GM19239 (cell line): ENCODE results near the gene POU2AF1.
"Not testable (repeated sequence)": the region's sequence is repeated elsewhere in the genome, so short reads cannot be mapped to it uniquely, and the experiment has no call there.

Experiments
- DNase-seq: peaks from one replicate; pipeline ENCODE4 v3.0.0; 2011; ENCODE audit warnings: low spot score; ENCODE audit not compliant: insufficient read length
- FAIRE-seq: peaks from 2 replicates; lab custom pipeline; 2011; peaks lifted over from hg19 to GRCh38; lab: Jason Lieb, UNC

The POU2AF1 gene

DNA sequence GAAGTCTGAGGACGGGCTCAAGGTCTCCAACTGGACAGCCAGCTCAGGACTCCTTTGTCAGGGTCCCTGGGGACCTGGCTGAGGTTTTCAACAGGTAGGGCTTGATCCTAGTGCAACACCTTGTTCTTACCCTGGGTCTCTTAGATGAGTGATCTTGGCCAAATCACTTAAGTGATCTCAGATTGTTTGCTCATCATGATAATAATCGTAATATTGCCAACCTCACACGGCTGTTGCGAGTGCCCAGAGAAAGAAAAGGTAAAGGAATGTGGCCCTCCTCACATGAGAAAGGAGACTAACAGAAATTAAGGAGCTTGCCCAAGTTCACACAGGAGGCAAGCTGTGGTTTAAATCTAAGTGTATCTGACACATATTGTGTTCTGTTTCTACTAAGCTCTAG, 52.3 kb downstream of the POU2AF1 start:
- FAIRE-seq (no peak), DNase-seq (no peak)

DNA sequence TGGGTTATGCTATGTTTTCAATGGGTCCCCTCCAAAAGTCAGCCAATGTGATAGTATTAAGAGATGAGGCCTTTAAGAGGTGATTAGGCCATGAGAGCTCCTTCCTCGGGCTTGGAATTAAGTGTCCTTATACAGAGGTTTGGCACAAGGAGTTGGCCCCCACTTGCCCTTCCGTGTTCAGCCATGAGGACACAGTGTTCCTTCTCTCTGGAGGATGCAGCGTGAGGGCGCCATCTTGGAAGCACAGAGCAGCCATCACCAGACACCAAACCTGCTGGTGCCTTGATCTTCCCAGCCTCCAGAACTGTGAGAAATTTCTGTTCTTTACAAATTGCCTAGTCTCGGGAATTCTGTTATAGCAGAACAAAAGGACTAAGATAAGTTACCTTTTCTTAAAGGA, 53.8 kb downstream of the POU2AF1 start:
- DNase-seq (no peak), FAIRE-seq (no peak)

DNA sequence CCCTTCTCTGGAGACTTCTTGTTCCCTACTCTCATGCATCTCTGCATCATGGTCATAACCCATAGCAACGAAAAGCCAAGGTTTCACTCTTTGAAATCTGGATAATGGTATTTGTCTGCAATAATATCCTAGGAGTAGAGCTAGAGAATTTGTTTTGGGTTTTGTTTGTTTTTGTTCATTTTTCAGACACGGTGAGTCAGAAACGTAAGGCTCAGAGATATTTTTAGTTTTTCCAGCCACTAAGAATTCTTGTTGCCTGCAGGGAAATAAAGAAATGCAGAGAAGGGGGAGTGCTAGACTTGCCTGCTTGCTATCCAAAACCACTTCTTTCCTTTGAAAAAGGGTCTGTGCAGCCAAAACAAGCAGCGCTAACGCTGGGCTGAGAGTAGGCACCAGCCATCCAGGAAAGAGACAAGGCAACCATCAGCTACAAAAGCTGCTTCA, 54.8 kb downstream of the POU2AF1 start:
- DNase-seq (no peak), FAIRE-seq (no peak)

DNA sequence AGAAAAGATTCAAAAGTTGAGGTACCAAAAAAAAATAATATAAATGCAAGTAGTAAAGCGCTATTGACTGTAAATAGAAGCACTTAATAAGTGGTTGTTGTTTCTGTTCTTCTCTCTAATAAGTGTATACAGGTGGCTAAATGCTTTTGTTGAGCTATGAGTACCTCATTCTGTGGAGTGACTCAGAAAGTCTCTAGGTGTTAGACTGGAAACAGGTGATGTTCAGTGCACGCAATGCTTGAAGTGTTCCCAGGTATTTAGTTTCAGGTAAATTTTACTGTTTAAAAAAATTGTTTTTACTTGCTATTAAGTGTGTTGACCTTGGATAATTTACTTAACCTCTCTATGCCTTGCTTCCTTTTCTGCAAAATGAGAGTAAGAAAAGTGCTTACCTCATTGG, 56.5 kb downstream of the POU2AF1 start:
- FAIRE-seq (no peak), DNase-seq (no peak)

DNA sequence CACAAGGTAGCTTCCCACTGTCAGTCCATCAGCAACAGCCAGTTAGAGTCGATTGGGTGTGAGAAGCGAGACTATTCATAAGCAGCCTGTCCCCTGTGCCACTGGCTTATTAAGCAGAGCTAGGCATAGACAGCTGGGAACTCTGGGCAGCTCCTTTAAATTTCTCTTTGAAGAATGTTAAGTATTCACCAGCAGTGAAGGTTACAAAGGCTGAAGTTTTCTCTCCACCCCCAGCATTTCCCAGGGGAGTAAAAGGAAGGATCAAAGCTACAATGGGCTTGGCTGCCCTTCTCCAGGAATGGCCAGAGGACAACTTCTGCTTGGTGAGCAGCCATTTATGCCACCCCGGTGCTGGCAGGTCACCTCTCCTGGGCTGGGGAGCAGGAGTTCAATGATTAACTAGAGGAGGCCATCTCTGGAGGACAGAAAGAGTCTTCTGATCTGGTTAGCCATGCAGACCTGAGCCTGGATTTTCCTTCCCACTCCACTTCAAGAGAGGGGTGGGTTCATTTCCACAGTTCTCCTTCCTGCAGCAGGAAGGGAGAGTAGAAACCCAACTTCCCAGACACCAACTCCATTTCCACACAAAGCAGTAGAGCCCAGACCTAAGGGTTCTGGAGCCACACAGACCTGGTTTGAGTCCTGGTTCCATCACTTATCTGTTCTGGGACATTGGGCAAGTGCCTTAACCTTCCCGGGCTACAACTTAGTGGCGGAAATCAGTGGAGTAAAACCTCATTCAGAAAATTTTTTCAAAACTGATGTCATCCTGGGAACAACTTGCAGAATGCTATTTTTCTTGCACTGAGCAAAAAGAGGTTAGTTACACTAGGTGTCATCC, 58.1 kb downstream of the POU2AF1 start:
- FAIRE-seq (no peak), DNase-seq (no peak)

DNA sequence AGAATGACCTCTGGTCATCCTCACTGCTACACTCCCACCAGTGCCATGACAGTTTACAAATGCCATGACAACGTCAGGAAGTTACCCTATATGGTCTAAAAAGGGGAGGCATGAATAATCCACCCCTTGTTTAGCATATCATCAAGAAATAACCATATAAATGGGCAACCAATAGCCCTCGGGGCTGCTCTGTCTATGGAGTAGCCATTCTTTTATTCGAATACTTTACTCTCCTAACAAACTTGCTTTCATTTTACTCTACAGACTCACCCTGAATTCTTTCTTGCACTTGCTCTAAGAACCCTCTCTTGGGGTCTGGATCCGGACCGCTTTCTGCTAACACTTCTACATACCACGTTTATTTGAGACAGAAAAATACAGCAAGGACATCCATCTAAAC, 58.9 kb downstream of the POU2AF1 start:
- FAIRE-seq, DNase-seq: not testable (repeated sequence)

DNA sequence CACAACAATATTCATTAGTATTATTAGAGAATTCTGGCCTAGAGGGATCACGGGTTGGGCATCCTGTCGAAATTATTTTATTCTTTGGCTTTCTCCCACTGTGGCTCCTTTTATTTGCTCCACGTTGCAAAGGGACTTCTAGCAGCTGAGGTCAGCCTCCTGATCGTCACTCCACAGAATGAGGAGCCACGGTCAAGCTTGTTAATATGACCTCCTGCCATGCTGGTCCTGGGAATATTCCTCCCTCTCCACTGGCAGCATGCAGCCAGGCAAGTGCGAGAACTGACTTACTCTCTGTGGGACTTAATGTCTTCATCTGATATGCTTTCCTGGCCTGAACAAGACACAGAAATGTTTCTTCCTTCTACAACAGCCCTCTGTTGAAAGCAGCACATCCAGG, 59.8 kb downstream of the POU2AF1 start:
- FAIRE-seq = no peak

DNA sequence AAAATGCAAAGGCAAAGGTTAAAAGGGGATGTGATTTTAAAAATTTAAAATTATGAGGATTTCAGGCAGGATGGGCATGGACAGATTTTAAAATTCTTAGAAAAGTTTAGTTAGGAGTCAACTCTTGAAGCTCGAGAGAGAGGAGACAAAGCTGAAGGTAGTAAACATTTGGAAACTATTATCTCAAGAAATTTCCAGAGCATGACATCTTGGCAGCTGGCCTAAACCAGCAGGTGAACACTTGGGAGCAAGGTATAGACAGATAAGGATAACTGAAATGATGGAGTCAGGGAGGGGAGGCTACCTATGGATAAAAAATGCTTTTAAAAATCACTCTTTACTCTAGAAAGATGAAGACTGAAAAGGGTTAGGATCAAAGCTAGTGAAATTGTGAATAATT, 67.0 kb downstream of the POU2AF1 start:
- FAIRE-seq (no peak), DNase-seq (no peak)

More for the DNA sequence above, 59.8 kb downstream of the POU2AF1 start:
- no peak for DNase-seq

DNA sequence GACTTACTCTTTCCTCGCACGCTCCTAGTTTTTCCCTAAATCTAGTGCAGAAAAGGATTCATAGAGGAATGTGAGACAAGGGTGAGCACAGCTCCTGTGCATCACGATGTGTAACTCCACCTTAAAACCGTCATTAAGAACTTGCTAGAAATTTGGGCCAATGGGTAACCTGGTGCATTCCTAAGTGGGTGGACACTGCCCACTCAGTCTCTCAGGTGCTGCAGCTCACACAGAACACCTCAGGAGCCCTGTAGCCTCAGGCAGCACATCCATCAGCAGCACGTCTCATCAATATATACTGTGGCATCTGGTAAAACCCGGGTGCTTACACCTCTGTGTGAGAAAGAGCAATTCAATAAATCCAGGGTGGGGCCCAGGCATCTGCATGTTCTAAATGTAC, 68.4 kb downstream of the POU2AF1 start:
- no peak for FAIRE-seq
- no peak for DNase-seq

DNA sequence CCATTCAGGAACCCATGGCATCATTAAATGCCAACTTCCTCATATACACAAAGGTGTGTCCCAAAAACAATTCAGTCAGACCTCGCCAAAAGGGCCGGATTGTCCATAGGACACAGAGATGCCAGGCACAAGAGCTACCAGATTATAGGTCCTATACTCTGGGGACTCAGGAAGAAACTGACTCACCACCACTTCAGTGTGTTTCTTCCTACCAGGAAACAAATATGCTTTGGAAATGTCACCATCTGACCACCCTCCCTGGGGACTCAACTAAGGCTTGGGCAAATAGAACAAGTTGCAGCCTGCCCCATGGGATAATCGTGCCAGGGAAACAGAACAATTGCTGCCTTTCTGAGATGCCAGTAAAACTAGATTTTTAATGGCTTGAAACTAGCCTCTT, 69.0 kb downstream of the POU2AF1 start:
- no peak for FAIRE-seq
- DNase-seq = no peak

DNA sequence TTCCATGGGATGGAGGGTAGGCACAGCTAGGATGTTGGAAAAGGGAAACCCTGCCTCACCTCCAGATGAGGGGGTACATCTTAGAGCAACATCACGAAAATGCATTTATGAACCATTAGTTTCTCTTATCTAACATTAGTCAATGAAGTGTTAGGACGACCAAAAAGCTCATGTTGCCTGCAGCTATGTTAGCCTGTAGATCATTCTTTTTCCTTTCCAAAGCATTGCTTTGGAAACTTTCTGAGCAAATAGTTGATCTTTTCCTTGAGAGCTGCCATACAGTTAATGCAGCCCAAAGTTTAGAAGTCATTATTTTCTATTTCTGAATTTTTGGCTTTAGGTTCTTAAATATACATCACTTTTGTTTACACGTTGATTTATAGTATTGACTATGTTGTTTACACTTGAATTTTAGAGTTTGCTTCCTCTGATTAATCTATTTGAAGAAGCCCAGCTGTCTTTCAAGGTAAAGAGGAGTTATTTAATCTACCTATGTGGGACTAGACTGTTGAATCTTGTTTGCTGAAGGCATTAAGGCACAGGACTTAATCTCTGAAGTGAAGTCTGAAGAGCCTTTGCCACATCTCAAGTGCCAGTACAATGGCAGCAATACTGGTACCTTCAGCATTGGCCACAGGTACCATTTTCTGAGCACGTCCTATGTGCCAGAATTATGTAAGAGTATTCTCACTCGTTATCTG, 69.7 kb downstream of the POU2AF1 start:
- FAIRE-seq = no peak
- no peak for DNase-seq

DNA sequence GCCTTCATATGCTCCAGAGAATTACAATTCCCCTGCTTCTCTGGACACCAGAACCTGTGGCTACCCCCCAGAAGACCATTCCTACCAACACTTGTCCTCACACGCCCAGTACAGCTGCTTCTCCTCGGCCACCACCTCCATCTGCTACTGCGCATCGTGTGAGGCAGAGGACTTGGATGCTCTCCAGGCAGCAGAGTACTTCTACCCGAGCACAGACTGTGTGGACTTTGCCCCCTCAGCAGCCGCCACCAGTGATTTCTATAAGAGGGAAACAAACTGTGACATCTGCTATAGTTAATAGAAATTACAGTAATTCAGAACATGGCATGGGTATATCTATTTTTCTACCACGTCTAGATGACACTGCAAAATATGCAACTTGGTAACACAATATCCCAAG, 70.9 kb downstream of the POU2AF1 start:
- DNase-seq (no peak), FAIRE-seq (no peak)

DNA sequence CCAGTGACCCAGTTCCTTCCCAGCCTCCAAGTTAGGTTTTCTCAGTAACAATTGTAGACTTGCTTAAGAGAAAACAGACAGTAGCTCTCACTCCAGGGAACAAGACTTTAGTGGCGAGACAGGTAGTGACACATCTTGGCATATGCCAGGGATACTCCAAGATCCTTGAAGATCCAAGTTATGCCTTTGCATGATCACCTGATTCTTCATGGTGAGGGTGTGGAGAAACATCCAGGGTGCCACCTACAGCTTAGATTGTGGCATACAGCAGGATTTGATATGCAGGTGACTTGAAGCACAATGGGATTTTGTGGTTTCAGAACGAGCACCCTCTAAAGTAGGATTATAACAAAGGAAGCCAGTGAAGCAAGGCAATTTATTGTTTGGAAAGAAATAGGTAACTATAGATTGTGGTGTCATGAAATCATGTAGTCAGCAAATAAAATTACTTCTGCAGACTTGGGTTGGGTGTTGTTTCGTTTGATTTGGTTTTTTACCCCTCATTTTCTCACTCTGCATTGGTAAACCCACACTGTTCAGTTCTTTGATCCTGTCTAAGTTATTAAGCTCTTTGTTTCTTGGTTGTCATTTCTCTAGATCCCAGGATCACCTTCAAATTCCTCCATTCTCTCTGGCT, 71.5 kb downstream of the POU2AF1 start:
- DNase-seq = no peak
- FAIRE-seq = no peak

DNA sequence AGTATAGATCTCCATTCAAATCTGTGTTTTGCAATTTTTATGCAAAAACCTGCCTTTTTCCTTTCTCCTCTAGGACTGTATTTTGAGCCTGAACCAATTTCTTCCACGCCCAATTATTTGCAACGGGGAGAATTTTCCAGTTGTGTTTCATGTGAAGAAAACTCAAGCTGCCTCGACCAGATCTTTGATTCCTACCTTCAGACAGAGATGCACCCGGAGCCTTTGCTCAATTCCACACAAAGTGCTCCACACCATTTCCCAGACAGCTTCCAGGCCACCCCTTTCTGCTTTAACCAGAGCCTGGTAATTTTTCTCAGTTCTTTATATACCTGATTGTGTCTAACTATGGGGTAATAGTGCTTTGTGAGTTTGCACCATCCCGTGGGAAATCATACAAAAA, 72.8 kb downstream of the POU2AF1 start:
- no peak for FAIRE-seq

DNA sequence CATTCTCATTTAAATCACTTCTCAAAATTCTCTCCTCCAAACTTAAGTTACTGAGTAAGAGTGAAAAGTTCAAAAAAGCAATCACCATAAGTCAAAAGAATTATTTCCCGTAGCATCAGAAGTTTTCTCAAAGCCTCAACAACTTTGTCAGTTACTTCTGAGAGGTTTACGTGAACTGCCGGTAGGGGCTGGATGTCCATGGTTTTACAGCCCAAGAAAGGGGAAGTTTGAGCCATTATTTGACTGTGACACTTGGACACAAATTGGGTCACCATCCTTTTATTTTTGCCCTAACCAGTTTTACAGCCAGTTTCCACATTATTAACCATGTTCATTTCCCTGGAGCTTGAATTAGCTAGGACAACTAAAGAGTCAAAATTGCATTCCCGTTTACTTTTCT, 73.2 kb downstream of the POU2AF1 start:
- FAIRE-seq = no peak
- no peak for DNase-seq

More for the DNA sequence above, 72.8 kb downstream of the POU2AF1 start:
- no peak for DNase-seq

DNA sequence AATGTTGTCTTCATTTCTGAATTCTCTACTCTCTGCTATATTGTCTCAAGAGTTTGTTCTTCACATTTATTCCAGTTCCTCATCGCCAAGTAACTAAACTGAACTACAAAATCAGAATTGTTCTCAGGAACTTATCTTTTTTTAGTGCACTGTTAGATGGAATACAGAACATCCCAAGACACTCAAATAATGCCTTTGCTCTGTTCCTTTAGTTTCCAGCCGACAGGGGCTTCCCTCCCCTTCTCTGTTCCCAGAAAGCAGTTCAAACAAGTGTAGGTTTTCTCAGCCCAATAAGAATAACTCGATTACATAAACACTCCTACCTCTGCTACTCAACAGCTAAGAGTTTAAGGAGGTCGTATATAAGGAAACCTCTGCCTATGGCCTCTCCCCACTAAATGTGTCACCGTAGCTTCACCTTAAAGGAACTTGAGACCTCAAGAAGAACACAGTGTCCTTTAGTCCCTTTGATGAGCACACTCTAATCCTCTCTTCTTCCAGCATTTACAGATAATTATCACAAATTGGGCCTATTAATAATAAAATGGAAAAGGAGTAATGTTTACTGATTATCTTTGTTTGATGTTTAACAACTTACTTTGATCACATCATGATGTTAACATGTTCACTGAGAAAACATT, 73.8 kb downstream of the POU2AF1 start:
- DNase-seq (no peak), FAIRE-seq (peak; percentile 28)

DNA sequence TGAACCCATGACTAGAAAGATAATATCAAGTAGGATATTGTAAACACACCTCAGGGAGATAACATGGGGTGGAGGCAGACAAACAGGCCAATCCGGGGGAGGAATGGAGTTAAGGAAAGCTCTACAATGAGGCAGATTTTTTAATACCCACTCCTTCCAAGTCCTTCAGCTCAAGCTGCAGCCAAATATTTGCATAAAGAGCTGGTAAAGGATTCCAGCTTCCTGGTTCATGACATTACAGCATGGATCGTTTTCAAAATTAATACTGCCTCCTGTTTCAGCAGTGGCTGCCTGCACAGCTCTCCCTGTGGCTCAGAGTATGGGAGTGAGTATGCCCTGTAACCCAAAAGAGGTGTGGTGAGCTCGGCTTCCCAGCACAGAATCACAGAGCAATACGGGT, 75.6 kb downstream of the POU2AF1 start:
- DNase-seq = no peak
- FAIRE-seq = no peak

DNA sequence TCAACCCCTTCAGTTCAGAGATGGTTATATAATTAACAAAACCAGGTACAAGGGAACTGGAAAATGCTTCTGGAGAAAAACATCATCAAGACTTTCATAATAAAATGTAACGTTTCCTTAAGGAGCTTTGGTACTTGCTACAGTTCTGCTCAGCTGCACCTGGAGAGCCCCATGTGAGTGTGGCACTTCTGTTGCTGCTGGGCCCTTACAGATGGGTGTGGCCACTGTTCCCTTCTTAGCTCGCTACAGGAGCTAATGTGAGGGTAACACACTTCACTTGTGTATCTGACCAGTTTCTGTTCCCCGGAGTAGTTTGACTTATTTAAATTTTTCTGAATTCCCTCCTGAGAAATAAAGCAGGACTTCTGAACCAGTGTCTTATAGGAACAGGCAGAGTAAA, 76.8 kb downstream of the POU2AF1 start:
- DNase-seq (no peak), FAIRE-seq (no peak)
